Stomach (tissue), 4 donors: ENCODE data around the gene THYN1.

Experiments
- CTCF ChIP-seq, 7 experiments: fragments of 450-650 bp in 4 of 7; fragments of 200-600 bp in 3 of 7; sonication (generic) in 3 of 7; IDR thresholded peaks; one replicate each; pipeline ENCODE4 v1.5.1; 2016 to 2019; ENCODE audit warnings: antibody characterized with exemption in 7 of 7, control low read depth in 2 of 7, mild to moderate bottlenecking in 1 of 7
- POLR2A ChIP-seq, 4 donors: fragments of 450-650 bp; IDR thresholded peaks; one replicate each; pipeline ENCODE4 v1.6.1; 2016; ENCODE audit warnings: antibody characterized with exemption in 4 of 4, control low read depth in 2 of 4, mild to moderate bottlenecking in 1 of 4, moderate library complexity in 1 of 4
- POLR2AphosphoS5 ChIP-seq, 3 donors: sonication (generic); formaldehyde crosslinking; IDR thresholded peaks; one replicate each; pipeline ENCODE4 v1.6.1; 2016; ENCODE audit warnings: antibody characterized with exemption in 3 of 3

GRCh38 chr11:134289167-134289566 lies 36.0 kb upstream of the THYN1 start:
- no peak for TF ChIP-seq CTCF (IDR thresholded peaks at IDR 0.05)
- TF ChIP-seq POLR2AphosphoS5 (IDR thresholded peaks at IDR 0.05): no peak
- TF ChIP-seq POLR2A (IDR thresholded peaks at IDR 0.05): no peak
